ENCODE results near the gene WFIKKN2. TPM values are rescaled to one million over a fixed set of nuclear protein-coding genes. Genes with fewer than 3 reads are reported as not detected.

The WFIKKN2 gene
- total and polyA plus RNA-seq, 2 experiments from 2014 or later, result not detected

DNA sequence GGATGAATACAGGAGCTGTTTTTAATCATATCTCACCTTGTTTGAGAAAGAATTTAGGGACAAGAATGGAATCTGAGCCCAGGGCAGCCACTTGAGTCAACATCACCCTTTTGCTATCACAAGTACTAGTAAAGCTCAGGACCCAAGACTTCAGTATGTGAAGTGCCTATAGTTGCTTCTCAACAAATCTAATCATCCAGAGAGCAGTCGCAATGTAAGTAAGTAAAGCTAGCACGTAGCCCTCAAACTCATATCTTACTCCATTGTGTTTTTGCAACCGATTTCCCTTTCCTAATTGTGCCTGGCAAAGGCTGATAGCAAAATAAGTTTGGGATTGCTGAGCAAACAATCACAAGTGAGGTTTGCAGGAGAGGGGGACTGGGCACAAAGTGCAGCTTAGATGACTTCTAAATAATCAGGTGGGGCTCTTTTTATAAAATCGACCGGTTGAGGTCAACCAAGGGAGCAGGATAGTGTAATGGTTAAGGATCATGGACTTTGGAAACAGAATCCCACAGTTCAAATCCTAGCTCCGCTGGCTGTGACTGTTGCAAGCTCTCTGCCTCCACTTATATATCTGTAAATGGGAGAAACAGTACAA, 17.7 kb downstream of the WFIKKN2 start:
- Mint-ChIP-seq H3K9me3 (no peaks in the 10 kb centered on the region), H3K36me3 (ENCODE audit: low read depth) (no peaks in the 10 kb centered on the region), H3K27ac (no peak overlapping the region), H3K27me3 (ENCODE audit: insufficient read depth, low read depth, poor library complexity) (peaks cover 7% of the 10 kb centered on the region), H3K4me1 (peaks cover 9% of the 10 kb centered on the region; the same call in 2 of the 3 replicates), H3K4me3 (no peak overlapping the region)
- Histone ChIP-seq H3K4me3 (no peak overlapping the region), H3K36me3 (ENCODE audit: insufficient read depth) (no peaks in the 10 kb centered on the region), H3K4me2 (no peak overlapping the region), H3K79me2 (replicated peaks; ENCODE audit: insufficient read depth) (no peaks in the 10 kb centered on the region), H3F3A (replicated peaks; ENCODE audit: low read depth) (no peaks in the 10 kb centered on the region), H3K4me1 (ENCODE audit: insufficient read depth) (no peaks in the 10 kb centered on the region), H4K20me1 (replicated peaks; ENCODE audit: insufficient read depth) (no peaks in the 10 kb centered on the region), H2AFZ (no peak overlapping the region), H3K27me3 (ENCODE audit: insufficient read depth) (no peaks in the 10 kb centered on the region), H3K27ac (ENCODE audit: low read depth) (no peak overlapping the region), H3K9me2 (ENCODE audit: insufficient read depth) (no peaks in the 10 kb centered on the region)
- TF ChIP-seq POLR2AphosphoS5 (IDR thresholded peaks at IDR 0.05; ENCODE audit: low read depth), result no peak
- TF ChIP-seq, protein P1, sequence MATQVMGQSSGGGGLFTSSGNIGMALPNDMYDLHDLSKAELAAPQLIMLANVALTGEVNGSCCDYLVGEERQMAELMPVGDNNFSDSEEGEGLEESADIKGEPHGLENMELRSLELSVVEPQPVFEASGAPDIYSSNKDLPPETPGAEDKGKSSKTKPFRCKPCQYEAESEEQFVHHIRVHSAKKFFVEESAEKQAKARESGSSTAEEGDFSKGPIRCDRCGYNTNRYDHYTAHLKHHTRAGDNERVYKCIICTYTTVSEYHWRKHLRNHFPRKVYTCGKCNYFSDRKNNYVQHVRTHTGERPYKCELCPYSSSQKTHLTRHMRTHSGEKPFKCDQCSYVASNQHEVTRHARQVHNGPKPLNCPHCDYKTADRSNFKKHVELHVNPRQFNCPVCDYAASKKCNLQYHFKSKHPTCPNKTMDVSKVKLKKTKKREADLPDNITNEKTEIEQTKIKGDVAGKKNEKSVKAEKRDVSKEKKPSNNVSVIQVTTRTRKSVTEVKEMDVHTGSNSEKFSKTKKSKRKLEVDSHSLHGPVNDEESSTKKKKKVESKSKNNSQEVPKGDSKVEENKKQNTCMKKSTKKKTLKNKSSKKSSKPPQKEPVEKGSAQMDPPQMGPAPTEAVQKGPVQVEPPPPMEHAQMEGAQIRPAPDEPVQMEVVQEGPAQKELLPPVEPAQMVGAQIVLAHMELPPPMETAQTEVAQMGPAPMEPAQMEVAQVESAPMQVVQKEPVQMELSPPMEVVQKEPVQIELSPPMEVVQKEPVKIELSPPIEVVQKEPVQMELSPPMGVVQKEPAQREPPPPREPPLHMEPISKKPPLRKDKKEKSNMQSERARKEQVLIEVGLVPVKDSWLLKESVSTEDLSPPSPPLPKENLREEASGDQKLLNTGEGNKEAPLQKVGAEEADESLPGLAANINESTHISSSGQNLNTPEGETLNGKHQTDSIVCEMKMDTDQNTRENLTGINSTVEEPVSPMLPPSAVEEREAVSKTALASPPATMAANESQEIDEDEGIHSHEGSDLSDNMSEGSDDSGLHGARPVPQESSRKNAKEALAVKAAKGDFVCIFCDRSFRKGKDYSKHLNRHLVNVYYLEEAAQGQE (IDR thresholded peaks at IDR 0.05; ENCODE audit: unreplicated experiment), result no peak
- TF ChIP-seq ZNF114 (CRISPR knock-in tag; IDR thresholded peaks at IDR 0.05), result no peak
- no peak for TF ChIP-seq EZH2phosphoT487 (IDR thresholded peaks at IDR 0.05; ENCODE audit: unreplicated experiment)
- TF ChIP-seq ETS1 (IDR thresholded peaks at IDR 0.05), result no peak
- TF ChIP-seq ZNF331 (CRISPR knock-in tag; IDR thresholded peaks at IDR 0.05; ENCODE audit: low read depth), result no peak
- TF ChIP-seq CREB1 (CRISPR knock-in tag; IDR thresholded peaks at IDR 0.05; ENCODE audit: low read depth), result no peak
- TF ChIP-seq, protein P2, sequence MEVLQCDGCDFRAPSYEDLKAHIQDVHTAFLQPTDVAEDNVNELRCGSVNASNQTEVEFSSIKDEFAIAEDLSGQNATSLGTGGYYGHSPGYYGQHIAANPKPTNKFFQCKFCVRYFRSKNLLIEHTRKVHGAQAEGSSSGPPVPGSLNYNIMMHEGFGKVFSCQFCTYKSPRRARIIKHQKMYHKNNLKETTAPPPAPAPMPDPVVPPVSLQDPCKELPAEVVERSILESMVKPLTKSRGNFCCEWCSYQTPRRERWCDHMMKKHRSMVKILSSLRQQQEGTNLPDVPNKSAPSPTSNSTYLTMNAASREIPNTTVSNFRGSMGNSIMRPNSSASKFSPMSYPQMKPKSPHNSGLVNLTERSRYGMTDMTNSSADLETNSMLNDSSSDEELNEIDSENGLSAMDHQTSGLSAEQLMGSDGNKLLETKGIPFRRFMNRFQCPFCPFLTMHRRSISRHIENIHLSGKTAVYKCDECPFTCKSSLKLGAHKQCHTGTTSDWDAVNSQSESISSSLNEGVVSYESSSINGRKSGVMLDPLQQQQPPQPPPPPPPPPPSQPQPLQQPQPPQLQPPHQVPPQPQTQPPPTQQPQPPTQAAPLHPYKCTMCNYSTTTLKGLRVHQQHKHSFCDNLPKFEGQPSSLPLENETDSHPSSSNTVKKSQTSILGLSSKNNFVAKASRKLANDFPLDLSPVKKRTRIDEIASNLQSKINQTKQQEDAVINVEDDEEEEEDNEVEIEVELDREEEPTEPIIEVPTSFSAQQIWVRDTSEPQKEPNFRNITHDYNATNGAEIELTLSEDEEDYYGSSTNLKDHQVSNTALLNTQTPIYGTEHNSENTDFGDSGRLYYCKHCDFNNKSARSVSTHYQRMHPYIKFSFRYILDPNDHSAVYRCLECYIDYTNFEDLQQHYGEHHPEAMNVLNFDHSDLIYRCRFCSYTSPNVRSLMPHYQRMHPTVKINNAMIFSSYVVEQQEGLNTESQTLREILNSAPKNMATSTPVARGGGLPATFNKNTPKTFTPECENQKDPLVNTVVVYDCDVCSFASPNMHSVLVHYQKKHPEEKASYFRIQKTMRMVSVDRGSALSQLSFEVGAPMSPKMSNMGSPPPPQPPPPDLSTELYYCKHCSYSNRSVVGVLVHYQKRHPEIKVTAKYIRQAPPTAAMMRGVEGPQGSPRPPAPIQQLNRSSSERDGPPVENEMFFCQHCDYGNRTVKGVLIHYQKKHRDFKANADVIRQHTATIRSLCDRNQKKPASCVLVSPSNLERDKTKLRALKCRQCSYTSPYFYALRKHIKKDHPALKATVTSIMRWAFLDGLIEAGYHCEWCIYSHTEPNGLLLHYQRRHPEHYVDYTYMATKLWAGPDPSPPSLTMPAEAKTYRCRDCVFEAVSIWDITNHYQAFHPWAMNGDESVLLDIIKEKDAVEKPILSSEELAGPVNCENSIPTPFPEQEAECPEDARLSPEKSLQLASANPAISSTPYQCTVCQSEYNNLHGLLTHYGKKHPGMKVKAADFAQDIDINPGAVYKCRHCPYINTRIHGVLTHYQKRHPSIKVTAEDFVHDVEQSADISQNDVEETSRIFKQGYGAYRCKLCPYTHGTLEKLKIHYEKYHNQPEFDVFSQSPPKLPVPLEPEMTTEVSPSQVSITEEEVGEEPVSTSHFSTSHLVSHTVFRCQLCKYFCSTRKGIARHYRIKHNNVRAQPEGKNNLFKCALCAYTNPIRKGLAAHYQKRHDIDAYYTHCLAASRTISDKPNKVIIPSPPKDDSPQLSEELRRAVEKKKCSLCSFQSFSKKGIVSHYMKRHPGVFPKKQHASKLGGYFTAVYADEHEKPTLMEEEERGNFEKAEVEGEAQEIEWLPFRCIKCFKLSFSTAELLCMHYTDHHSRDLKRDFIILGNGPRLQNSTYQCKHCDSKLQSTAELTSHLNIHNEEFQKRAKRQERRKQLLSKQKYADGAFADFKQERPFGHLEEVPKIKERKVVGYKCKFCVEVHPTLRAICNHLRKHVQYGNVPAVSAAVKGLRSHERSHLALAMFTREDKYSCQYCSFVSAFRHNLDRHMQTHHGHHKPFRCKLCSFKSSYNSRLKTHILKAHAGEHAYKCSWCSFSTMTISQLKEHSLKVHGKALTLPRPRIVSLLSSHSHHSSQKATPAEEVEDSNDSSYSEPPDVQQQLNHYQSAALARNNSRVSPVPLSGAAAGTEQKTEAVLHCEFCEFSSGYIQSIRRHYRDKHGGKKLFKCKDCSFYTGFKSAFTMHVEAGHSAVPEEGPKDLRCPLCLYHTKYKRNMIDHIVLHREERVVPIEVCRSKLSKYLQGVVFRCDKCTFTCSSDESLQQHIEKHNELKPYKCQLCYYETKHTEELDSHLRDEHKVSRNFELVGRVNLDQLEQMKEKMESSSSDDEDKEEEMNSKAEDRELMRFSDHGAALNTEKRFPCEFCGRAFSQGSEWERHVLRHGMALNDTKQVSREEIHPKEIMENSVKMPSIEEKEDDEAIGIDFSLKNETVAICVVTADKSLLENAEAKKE (CRISPR knock-in tag; IDR thresholded peaks at IDR 0.05), result no peak
- no peak for TF ChIP-seq STAT1 (IDR thresholded peaks at IDR 0.05; ENCODE audit: unreplicated experiment)
- no peak for TF ChIP-seq NANOG (IDR thresholded peaks at IDR 0.05; ENCODE audit: borderline replicate concordance)
- TF ChIP-seq, protein P3, sequence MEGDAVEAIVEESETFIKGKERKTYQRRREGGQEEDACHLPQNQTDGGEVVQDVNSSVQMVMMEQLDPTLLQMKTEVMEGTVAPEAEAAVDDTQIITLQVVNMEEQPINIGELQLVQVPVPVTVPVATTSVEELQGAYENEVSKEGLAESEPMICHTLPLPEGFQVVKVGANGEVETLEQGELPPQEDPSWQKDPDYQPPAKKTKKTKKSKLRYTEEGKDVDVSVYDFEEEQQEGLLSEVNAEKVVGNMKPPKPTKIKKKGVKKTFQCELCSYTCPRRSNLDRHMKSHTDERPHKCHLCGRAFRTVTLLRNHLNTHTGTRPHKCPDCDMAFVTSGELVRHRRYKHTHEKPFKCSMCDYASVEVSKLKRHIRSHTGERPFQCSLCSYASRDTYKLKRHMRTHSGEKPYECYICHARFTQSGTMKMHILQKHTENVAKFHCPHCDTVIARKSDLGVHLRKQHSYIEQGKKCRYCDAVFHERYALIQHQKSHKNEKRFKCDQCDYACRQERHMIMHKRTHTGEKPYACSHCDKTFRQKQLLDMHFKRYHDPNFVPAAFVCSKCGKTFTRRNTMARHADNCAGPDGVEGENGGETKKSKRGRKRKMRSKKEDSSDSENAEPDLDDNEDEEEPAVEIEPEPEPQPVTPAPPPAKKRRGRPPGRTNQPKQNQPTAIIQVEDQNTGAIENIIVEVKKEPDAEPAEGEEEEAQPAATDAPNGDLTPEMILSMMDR (conservative IDR thresholded peaks at IDR 0.05; ENCODE audit: low read depth in 2 of 2), result no peak
- TF ChIP-seq JUNB (IDR thresholded peaks at IDR 0.05; ENCODE audit: unreplicated experiment), result no peak
- TF ChIP-seq EZH2 (IDR thresholded peaks at IDR 0.05; ENCODE audit: low read depth, unreplicated experiment), result no peak
- ATAC-seq (no peak), DNase-seq (ENCODE audit: low spot score) (no peak)

Data from GM23338 (cell line).